ENCODE measurements around the gene BCAR3.

BCAR3 gene

GRCh38 chr1:93617670-93618499 lies 63.8 kb downstream of the BCAR3 start:
- DNase-seq (ENCODE audit: low read depth in 2 of 2, low spot score in 1 of 2): no peak

GRCh38 chr1:93616996-93617669 lies 64.5 kb downstream of the BCAR3 start:
- no peak for DNase-seq (ENCODE audit: low read depth in 2 of 2, low spot score in 1 of 2)

- no peak for DNase-seq (ENCODE audit: low read depth in 2 of 2, low spot score in 1 of 2)
Measured at GRCh38 chr1:93616221-93616995, 65.2 kb downstream of the BCAR3 start.

GRCh38 chr1:93615582-93616150 lies 66.0 kb downstream of the BCAR3 start:
- no peak for DNase-seq (ENCODE audit: low read depth in 2 of 2, low spot score in 1 of 2)

DNA sequence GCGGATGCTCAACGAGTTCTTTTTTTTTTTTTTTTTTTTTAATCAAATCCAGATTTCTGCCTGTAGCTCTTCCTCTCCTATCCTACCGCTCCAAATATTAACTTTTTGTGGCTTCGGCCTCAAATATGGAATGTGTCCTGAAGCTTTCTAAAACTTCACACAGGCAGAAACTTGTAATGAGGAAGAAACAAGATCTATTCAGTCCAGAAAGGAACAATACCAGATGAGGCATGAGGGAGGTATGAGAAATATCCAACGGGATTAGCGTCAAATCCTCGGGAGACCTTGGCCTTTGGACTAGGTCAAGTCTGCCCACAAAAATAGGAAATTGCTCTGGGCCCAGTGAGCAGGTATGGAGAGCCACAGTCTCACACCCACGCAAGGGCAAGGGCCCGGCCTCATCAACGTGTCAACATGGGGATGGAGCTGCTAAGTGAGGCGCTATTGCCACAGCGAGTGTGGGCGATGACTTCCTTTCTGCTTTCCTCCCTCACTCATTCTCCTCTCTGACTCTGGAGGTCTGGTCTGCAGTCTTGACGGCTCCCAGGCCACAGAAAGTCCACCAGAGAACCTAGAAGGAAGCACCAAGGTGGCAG lies 66.6 kb downstream of the BCAR3 start:
- peak in 1 of 2 donors; percentile 16 for DNase-seq (ENCODE audit: low read depth in 2 of 2, low spot score in 1 of 2)

GRCh38 chr1:93614541-93614940 lies 67.1 kb downstream of the BCAR3 start:
- no peak for DNase-seq (ENCODE audit: low read depth in 2 of 2, low spot score in 1 of 2)

GRCh38 chr1:93613898-93614297 lies 67.7 kb downstream of the BCAR3 start:
- no peak for DNase-seq (ENCODE audit: low read depth in 2 of 2, low spot score in 1 of 2)

DNA sequence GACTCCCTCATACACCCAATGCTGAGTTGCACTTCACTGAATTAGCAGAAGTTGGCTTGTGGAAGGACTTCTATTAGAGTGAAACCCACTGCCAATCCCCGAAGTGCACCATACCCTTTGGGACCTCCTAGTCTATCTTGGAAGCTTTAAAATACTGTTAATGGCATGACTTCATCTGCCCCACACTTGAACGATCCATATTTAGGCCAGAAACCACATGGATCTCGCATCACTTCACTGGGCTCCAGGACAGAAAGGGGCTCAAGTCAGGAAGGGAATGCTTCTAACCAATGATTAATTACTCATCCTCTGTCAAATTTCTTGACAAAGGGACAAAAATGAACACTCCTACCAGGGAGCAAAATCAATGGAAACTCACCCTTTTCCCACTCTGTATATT lies 69.1 kb downstream of the BCAR3 start:
- DNase-seq (ENCODE audit: low read depth in 2 of 2, low spot score in 1 of 2): no peak

DNA sequence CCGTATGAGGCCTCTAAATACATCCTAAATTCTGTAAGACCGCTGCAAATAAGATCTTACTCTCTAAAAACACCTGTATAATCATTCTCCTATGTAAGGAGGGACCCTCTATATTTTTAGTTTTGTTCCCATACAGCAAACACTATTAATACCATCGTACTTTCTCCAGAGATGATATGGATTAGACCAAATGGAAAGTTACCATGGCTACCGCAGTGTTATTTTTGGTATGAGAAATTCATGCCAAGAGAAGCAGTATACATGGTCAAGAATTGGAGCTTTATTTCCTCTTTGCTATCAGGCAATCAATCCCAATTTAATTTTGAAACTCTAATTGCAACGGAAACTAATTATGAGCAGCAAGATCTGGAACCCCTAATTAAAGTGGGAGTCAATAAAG lies 70.0 kb downstream of the BCAR3 start:
- DNase-seq (ENCODE audit: low read depth in 2 of 2, low spot score in 1 of 2): no peak

DNA sequence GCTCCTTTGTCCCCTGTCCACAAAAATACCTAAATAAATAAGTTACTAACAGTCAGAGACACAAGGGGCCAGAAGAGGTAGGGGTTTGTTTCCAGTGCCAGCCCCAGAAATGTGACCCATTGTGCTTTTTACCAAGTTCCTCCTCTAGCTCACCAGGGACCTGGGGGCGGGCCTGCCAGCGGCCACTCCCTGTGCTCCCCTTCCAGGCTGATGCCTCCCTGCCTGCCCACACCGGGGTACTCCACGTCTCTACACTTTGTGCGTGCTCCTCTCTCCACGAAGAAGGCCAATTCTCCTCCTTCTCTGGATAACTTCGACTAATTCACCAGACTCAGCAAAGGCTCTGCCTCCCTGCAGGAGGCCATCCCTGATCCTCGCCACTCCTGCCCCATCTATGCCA lies 72.1 kb downstream of the BCAR3 start:
- no peak for DNase-seq (ENCODE audit: low read depth in 2 of 2, low spot score in 1 of 2)

- no peak for DNase-seq (ENCODE audit: low read depth in 2 of 2, low spot score in 1 of 2)
Measured at GRCh38 chr1:93608187-93609109, 73.2 kb downstream of the BCAR3 start.

GRCh38 chr1:93607814-93608186 lies 73.8 kb downstream of the BCAR3 start:
- DNase-seq (ENCODE audit: low read depth in 2 of 2, low spot score in 1 of 2): no peak

DNA sequence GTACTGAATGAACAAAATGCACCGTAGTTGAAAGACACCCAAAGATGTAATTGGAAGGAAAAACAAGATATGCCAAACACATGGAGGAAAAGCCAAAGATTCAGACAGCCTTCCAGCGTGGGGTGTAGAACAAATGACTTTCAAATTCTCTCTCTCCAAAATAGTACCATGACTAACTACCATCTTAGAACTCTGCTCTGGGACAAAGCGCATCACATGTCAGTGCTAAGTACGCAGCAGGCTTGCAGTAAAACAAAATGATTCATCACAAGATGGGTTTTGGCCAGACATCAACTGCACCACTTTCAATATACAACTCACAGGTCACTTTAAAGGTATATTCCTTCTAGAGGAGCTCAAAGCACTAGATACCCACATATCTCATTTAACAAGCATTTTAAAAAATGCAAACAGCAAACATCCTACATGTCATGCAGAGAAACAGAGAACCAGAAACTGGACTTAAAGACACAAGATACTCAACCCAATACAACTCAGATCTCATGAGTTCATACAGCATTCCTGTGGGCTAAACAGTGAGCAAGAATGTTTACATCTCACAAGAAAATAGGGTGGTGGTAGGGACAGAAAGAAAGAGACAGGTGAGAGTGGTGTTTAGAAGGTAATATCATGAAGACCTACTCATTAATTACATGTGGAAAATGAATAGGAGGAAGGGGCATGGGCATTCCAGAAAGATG lies 75.7 kb downstream of the BCAR3 start:
- no peak for DNase-seq (ENCODE audit: low read depth in 2 of 2, low spot score in 1 of 2)

DNA sequence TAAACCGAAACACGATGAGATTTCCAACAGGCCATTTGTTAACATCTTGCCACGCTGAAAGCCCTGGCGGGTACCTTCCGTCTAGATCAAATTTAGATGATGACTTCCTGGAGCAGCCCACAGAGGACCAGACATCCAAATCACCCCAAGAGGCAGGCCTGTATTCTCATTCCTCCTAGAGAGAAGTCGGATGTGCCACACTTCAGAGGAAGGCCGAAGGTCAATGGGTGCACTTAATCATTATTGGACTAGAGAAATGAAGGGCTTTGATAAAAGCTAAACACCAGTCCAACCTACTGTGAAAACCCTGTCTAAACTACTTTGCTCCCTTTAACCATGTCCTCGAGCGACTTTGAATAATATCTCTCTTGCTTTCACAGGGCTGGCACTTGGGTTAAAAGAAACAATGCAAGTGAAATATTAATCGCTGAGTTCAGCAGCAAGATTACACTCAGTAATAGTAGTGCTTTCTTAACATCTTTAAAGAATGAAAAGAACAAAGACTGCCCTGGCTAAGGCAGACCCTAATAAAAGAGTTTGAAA lies 76.5 kb downstream of the BCAR3 start:
- no peak for DNase-seq (ENCODE audit: low read depth in 2 of 2, low spot score in 1 of 2)

DNA sequence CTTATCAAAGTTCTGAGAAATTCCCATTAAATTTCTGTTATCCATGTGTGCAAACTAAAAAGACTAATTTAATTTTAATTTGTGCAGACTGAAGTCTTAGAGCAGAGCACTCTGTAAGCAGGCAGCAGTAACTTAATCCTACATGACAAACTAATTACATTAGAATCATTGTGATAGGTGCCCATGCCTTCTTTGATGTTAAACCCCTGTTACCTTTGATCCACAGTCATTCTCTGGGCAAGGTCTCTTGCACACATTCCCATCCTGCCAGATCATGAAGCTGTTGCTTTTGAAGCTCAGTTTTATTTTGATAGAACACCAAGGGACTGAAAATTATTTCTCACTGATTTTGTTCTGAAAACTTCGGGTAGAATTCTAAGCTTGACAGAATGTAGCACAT lies 77.2 kb downstream of the BCAR3 start:
- DNase-seq (ENCODE audit: low read depth in 2 of 2, low spot score in 1 of 2): no peak

GRCh38 chr1:93603601-93604000 lies 78.0 kb downstream of the BCAR3 start:
- no peak for DNase-seq (ENCODE audit: low read depth in 2 of 2, low spot score in 1 of 2)

DNA sequence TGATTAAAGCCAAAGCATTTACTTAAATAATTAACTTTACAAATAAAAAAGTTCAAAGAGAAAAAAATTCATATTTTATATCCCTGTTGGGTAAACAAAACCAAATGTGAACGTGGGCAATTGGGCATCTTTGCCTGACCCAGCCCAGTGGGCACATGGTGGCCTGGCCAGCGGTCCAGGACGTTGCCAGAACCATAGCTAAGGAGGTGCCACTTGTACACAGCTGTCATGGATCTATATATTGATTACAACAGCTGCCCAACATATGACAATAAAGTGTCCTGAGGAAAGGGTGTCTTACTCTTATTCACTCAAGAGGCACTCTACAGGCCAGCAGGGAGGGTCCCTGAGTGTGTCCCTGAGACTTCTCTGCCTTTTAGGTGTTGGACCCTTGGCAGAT lies 78.5 kb downstream of the BCAR3 start:
- no peak for DNase-seq (ENCODE audit: low read depth in 2 of 2, low spot score in 1 of 2)

GRCh38 chr1:93602101-93602500 lies 79.5 kb downstream of the BCAR3 start:
- DNase-seq (ENCODE audit: low read depth in 2 of 2, low spot score in 1 of 2): no peak

GRCh38 chr1:93601686-93602085 lies 80.0 kb downstream of the BCAR3 start:
- DNase-seq (ENCODE audit: low read depth in 2 of 2, low spot score in 1 of 2): no peak
